ENCODE results near the gene HNRNPLL.
"Not testable (repeated sequence)": the region's sequence is repeated elsewhere in the genome, so short reads cannot be mapped to it uniquely, and the experiment has no call there.

Gene HNRNPLL

DNA sequence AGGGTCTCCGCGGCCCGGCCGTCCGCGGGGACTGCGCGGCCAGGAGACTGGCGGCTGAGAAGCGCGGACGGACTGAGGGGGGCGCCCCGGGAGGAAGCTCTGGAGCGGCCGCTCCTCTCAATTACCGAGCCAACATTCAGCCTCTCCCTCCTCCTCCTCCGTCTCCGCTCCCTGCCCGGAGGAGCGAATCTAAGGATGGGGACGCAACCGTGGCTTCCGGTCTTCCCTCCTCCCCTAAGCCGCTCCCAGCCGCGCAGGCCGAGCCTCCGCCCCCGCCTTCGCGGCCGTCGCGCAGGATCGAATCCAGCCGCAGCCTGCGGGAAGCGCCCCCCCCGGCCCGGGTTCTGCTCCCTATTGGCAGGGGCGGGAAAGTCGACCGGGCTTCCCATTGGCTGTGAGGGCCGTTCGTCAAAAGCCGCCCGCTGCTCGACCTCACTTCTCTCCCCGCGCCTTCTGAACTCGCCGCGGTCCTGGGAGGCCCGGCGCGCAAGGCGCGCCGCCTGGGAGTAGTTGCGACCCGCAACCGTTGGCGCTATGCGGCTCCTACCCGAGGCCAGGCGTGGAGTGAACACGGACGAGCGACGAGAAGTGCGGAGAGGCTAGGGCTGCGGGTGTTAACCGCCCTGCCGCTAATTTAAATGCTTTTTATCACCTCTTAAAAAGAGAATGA lies at the start of gene HNRNPLL:
Gene HNRNPLL, minus strand, starts transcription at position 197 of the 670 bp plus-strand sequence. CDS start 302 bp downstream, outside the sequence.
- peak; percentile 97 for DNase-seq (ENCODE audit: low spot score)
- in situ Hi-C loops (cut with MboI; ENCODE audit: low sequenced_read_pairs, unreplicated experiment) = loop anchor here (10.0 kb wide), 1 partner anchor 122 kb away; no protein-coding TSS in a partner anchor
- TF ChIP-seq, protein P1, sequence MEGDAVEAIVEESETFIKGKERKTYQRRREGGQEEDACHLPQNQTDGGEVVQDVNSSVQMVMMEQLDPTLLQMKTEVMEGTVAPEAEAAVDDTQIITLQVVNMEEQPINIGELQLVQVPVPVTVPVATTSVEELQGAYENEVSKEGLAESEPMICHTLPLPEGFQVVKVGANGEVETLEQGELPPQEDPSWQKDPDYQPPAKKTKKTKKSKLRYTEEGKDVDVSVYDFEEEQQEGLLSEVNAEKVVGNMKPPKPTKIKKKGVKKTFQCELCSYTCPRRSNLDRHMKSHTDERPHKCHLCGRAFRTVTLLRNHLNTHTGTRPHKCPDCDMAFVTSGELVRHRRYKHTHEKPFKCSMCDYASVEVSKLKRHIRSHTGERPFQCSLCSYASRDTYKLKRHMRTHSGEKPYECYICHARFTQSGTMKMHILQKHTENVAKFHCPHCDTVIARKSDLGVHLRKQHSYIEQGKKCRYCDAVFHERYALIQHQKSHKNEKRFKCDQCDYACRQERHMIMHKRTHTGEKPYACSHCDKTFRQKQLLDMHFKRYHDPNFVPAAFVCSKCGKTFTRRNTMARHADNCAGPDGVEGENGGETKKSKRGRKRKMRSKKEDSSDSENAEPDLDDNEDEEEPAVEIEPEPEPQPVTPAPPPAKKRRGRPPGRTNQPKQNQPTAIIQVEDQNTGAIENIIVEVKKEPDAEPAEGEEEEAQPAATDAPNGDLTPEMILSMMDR (IDR thresholded peaks at IDR 0.05; ENCODE audit: borderline replicate concordance, control extremely low read depth, extremely low read depth, insufficient read depth, missing control alignments) = peak; percentile 8

DNA sequence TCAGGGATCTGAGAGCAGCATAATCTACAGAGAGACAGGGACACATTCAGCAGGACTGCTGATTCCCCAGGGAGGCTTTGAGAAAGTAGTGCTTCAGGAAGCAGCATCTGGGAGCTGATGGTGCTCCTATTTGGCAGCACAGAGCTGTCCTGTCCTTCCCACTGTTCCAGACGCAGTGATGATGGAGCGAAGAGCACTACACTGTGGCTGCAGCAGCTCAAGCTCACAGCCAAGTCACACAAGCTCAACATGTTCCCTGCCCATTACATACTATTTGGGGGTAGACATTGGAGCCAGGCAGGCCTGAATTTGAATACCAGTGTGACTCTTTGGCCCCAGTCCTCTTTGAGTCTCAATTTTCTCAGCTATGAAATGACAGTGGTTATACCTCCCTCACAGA lies 48.0 kb upstream of the HNRNPLL start:
- TF ChIP-seq, protein P1 (IDR thresholded peaks at IDR 0.05; ENCODE audit: borderline replicate concordance, control extremely low read depth, extremely low read depth, insufficient read depth, missing control alignments) = no peak
- no peak for DNase-seq (ENCODE audit: low spot score)
- in situ Hi-C loops (cut with MboI; ENCODE audit: low sequenced_read_pairs, unreplicated experiment) = no loop called here

DNA sequence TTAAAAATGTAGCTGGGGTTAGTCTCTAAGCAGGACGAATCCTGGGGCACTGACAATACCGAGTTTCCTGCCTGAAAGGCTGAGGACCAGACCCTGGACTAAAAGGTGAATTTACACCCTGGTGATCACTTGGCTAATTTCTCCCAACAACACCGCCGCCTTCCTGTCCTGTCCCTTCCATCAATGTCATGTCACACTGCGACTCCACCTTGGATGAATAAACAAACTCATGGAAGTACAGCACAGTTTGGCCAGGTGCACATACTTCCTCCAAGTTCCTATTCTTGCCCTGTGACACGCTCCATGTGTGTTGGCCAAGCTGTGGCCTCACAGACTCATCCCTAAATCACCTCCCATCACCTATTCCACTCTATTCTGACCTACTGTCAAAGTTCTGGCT lies 47.3 kb upstream of the HNRNPLL start:
- no peak for DNase-seq (ENCODE audit: low spot score)
- in situ Hi-C loops (cut with MboI; ENCODE audit: low sequenced_read_pairs, unreplicated experiment) = no loop called here
- TF ChIP-seq, protein P1 (IDR thresholded peaks at IDR 0.05; ENCODE audit: borderline replicate concordance, control extremely low read depth, extremely low read depth, insufficient read depth, missing control alignments) = no peak

DNA sequence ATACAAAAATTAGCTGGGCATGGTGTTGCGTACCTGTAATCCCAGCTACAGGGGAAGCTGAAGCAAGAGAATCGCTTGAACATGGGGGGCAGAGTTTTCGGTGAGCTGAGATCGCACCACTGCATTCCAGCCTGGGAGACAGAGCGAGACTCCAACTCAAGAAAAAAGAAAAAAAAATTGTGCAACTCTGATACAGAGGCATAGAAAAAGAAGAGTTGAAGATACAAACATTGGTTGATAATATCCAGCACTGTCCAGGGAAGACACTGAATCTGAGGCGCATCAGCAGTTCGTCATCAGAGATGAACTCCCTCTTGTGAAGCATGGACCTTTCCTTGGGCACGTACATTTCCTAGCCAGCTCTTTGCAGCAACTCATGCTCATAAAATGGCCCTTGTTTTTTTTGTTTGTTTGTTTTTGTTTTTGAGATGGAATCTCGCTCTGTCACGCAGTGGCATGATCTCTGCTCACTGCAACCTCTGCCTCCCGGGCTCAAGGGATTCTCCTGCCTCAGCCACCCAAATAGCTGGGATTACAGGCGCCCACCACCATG lies 46.5 kb upstream of the HNRNPLL start:
- in situ Hi-C loops (cut with MboI; ENCODE audit: low sequenced_read_pairs, unreplicated experiment) = no loop called here
- DNase-seq (ENCODE audit: low spot score) = no peak
- TF ChIP-seq, protein P1 (IDR thresholded peaks at IDR 0.05; ENCODE audit: borderline replicate concordance, control extremely low read depth, extremely low read depth, insufficient read depth, missing control alignments) = no peak

DNA sequence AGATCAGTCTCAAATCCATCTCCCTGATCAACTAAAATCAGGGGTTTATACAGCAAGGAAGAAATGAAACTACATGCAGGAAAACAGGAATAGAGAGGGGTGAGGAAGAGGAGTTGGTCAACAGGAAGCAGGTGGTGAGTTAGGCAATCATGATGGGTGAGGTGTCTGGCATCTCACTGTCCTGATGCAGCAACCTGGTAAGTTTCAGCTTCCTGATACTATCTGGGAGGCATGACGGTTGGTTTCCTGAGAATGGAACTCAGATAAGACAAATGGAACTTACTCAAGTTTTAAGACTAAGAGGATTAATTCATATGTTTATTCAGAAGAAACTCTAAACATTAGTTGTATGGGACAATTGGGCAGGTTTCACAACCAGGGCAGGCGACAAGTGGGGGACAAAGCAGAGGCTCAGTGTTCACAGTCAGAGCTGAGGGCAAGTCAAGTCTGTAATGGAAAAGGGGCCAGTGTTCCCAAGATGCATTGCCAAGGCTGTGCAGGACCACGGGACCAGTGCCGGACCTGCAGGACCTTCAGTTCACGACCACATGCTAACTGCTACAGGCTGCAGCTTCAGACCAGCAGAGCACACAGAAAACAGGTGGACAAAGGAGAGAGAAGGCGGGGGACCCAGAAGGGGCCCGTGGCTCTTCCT lies 45.5 kb upstream of the HNRNPLL start:
- in situ Hi-C loops (cut with MboI; ENCODE audit: low sequenced_read_pairs, unreplicated experiment) = no loop called here

DNA sequence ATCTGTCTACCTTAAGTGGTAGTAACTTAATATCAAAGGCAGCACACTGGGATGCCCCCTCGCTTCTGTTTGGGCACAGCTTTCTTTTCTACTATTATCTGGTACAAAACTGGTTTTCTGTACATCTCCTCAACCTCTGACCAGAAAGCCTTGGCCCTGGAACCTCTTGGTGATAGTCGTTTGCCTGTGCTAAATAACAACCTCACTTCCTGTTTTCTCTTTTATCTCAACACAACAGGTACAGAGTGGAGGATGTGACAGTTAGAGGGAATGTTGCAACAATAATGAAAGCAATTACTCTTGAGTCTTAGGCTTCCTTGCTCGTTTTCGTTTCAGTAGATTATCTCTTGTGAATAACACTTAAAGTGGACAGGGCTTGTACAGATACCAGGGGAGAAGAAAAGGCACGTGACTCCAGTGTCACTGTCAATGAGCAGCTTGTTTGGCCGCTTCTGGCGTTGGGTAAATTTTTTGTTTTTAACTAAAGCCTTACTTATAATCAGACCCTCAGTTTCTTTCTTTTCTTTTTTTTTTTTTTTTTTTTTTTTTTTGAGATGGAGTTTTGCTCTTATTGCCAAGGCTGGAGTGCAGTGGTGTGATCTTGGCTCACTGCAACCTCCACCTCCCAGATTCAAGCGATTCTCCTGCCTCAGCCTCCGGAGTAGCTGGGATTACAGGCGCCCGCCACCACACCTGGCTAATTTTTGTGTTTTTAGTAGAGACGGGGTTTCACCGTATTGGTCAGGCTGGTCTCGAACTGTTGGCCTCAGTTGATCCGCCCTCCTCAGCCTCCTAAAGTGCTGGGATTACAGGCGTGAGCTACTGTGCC lies 41.2 kb upstream of the HNRNPLL start:
- in situ Hi-C loops (cut with MboI; ENCODE audit: low sequenced_read_pairs, unreplicated experiment); DNase-seq (ENCODE audit: low spot score): not testable (repeated sequence)

More for the DNA sequence above, 45.5 kb upstream of the HNRNPLL start:
- DNase-seq (ENCODE audit: low spot score) = no peak
- TF ChIP-seq, protein P1 (IDR thresholded peaks at IDR 0.05; ENCODE audit: borderline replicate concordance, control extremely low read depth, extremely low read depth, insufficient read depth, missing control alignments) = no peak
